Adrenal gland (tissue), 5 donors: ENCODE data around the gene AUTS2.

Source experiments
- POLR2A ChIP-seq, 2 donors: fragments of 450-650 bp; IDR thresholded peaks; one replicate each; pipeline ENCODE4 v1.6.1; 2017; ENCODE audit warnings: antibody characterized with exemption in 2 of 2, mild to moderate bottlenecking in 2 of 2, moderate library complexity in 1 of 2
- TF ChIP-seq, protein P1 (sequence below), 6 experiments: fragments of 450-650 bp in 4 of 6; fragments of 200-600 bp in 2 of 6; sonication (generic) in 1 of 6; IDR thresholded peaks; 1 replicate in 5 of 6; 2 replicates in 1 of 6; pipeline versions ENCODE4 v1.5.1 to v1.8.0; 2016 to 2021; ENCODE audit warnings: antibody characterized with exemption in 6 of 6, mild to moderate bottlenecking in 2 of 6, moderate library complexity in 1 of 6
- donor health status: DM: no; HTN: no; CAD: no.

DNA sequence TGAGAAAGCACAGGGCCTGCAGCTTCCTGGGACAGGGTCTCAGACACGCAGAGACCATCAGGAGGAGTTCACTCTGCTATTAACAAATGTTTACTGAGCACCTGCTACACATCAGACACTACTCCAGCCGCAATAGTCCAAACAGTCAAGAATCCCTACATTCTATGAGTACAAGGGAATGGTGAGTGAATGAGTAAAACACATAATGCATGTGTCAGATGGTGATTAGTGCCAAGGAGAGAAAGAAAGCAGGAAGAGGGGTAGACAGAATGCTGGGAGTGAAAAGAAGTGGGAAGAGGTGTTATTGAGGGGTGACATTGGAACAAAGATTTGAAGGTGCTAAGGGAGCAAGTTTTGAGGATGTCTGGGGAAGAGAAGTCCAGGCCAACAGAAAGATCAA lies 899.5 kb downstream of the AUTS2 start:
- TF ChIP-seq, protein P1, sequence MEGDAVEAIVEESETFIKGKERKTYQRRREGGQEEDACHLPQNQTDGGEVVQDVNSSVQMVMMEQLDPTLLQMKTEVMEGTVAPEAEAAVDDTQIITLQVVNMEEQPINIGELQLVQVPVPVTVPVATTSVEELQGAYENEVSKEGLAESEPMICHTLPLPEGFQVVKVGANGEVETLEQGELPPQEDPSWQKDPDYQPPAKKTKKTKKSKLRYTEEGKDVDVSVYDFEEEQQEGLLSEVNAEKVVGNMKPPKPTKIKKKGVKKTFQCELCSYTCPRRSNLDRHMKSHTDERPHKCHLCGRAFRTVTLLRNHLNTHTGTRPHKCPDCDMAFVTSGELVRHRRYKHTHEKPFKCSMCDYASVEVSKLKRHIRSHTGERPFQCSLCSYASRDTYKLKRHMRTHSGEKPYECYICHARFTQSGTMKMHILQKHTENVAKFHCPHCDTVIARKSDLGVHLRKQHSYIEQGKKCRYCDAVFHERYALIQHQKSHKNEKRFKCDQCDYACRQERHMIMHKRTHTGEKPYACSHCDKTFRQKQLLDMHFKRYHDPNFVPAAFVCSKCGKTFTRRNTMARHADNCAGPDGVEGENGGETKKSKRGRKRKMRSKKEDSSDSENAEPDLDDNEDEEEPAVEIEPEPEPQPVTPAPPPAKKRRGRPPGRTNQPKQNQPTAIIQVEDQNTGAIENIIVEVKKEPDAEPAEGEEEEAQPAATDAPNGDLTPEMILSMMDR (IDR thresholded peaks at IDR 0.05): no peak
- TF ChIP-seq POLR2A (IDR thresholded peaks at IDR 0.05): no peak
